Fibroblast of lung (primary cell): ENCODE data around the gene TPCN2.

Experiments used
- EZH2 ChIP-seq: IDR thresholded peaks from 2 replicates; pipeline ENCODE4 v1.5.1; 2012; ENCODE audit warnings: low read length, control low read depth, mild to moderate bottlenecking; ENCODE audit errors: missing control alignments
- TF ChIP-seq, protein P1 (sequence below), 2 donors: IDR thresholded peaks in 1 of 2; conservative IDR thresholded peaks in 1 of 2; 1 replicate in 1 of 2; 2 replicates in 1 of 2; pipeline ENCODE4 v1.5.1; 2011 to 2012; ENCODE audit warnings: low read length in 2 of 2, control low read depth in 1 of 2, inconsistent platforms in 1 of 2, low read depth in 1 of 2, mild to moderate bottlenecking in 1 of 2

DNA sequence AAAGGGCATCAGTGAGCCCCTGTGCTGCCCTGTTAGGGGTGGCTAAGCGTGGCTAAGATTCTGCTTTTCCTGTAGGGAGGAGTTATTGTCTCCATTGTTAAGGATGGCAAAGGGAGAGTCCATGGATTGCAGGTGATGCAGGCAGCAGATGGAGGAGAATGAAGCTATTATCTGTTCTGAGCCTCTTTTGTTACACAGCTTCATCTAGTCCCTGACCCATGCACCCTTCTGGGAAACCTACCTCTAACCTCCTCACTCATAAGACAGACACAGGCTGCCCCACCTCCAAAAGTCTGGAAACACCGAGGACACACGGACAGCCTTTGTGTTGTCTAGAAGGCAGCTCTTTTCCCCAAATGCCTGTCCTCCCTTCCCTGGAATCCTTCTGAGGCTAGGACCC is 120.7 kb downstream of the TPCN2 start:
- TF ChIP-seq, protein P1, sequence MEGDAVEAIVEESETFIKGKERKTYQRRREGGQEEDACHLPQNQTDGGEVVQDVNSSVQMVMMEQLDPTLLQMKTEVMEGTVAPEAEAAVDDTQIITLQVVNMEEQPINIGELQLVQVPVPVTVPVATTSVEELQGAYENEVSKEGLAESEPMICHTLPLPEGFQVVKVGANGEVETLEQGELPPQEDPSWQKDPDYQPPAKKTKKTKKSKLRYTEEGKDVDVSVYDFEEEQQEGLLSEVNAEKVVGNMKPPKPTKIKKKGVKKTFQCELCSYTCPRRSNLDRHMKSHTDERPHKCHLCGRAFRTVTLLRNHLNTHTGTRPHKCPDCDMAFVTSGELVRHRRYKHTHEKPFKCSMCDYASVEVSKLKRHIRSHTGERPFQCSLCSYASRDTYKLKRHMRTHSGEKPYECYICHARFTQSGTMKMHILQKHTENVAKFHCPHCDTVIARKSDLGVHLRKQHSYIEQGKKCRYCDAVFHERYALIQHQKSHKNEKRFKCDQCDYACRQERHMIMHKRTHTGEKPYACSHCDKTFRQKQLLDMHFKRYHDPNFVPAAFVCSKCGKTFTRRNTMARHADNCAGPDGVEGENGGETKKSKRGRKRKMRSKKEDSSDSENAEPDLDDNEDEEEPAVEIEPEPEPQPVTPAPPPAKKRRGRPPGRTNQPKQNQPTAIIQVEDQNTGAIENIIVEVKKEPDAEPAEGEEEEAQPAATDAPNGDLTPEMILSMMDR (conservative IDR thresholded peaks at IDR 0.05 in 1 of 2, IDR thresholded peaks at IDR 0.05 in 1 of 2; ENCODE audit: low read depth in 1 of 2, low read length in 2 of 2): no peak
- no peak for TF ChIP-seq EZH2
